NCI-H146 (cell line): ENCODE measurements around the gene BAIAP2L1.
"Not testable (repeated sequence)": the region's sequence is repeated elsewhere in the genome, so short reads cannot be mapped to it uniquely, and the experiment has no call there.

ENCODE experiments used
- DNase-seq: peaks from one replicate; lab custom pipeline; 2025; lab: John Stamatoyannopoulos, UW

Gene BAIAP2L1

DNA sequence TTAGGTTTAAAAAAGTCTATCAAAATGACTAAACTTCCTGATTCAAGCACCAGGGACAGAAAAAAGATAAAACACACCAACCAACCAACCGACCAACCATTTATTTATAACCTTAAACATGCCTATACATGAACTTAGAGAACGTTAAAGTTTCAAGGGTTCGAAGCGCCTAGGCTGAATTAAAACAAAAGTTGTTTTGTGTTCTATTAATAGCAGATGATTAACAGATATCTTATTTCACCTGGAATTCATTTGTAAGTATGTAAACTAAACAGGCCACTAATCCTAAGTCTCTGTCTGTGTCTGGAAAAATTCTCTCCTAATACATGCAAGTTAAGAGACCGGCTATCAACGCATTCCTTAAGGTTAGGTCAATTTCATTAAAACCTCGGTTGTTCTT is 1.4 kb downstream of the BAIAP2L1 start:
- DNase-seq = no peak

DNA sequence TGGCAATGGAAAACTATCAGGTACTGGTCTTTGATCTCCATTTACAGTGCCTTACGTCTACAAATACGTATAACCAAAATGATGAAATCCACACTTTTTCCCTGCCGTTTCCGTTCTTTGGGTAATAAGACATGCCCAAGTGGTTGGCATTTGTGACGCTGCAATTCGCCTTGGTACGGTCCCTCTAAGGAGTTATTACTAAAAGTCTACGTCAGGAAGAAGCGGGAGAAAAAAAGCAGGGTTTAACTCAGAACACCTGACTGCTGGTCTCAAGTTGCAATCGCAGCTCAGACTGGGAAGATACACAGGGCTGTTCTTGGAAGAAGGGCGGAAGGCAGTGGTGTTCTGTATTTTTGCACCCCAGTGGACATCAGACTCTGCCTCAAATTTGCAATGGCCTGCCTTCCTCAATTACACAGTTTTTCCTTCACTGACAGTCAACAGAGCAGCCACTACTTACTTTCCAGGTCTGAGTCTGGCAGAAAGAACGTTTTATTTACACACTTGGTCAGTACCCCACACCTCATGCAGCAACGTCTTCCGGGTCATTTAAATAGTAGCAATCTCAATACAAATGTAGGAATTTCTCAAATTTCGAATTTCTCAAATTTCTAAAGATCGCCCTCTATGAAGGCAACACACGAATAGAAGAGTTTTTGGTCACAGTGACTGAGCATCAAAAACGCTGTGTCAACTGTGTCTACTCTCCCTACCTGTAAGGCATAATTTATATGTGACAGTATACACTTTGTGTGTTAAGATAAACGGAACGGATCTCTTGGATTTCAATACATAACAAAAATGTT is 2.1 kb downstream of the BAIAP2L1 start:
- DNase-seq = peak; percentile 38

DNA sequence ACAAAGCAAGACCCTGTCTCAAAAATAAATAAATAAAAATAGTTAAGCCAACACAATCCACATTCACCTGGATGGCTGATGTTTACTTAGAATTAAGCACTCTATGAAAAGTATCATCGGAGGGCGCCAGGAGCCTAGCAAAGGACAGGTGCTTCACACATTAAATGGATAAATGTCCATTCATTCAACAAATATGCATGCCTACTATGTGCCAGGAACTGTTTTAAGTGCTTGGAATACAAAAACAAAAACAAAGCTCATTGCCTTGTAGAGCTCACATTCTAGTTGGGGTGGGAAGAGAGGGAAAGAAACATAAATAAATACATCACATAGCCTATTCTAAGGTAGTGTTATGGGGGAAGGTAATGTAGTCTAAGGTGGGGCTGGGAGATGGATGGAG is 4.1 kb downstream of the BAIAP2L1 start:
- no peak for DNase-seq

DNA sequence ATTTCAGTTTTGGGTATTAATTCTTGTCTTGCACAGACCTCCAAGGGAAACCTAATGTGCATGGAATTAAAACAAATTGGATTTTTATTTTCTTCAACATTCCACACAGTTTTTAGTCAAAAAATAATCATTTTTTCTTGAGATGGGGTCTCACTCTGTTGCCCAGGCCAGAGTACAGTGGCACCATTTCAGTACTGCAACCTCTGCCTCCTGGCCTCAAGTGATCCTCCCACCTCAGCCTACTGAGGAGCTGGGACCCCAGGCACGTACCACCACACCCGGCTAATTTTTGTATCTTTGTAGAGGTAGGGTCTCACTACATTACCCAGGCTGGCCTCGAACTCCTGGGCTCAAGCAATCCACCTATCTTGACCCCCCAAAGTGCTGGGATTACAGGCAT is 4.9 kb downstream of the BAIAP2L1 start:
- DNase-seq = no peak

DNA sequence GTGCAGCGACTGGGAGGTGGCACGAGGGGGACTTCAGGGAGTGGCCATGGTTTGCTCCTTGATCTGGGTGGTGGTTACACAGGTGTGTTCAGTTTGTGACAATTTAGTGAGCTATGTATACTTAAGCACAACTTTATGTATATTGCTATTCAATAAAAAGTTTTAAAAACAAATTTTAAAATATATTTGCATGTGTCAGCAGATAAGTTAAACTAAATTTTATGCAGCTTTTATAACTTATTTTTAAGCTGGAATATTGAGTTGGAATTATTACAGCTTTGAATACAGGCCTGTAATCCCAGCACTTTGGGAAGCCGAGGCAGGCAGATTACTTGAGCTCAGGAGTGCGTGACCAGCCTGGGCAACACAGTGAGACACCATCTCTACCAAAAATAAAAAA is 5.4 kb downstream of the BAIAP2L1 start:
- no peak for DNase-seq

DNA sequence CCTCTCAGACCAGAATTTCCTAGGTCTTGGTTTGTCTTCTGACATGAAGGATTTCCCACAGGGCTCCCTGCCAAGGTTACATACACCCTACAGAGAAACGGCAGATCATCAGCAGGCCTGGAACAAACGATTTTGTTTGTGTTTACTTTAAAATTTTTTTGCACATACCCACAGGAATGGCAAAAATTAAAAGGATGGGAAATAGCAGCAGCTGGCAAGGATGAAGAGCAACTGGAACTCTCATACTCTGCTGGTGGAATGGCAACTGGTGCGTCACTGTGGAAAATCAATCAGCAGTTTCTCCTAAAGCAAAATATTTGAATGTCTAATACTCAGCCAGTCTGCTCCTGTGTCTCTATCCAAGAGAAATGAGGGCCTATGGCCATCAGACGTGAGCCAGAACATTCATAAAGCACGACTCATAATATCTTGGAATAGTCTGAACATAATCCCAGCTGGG is 6.5 kb downstream of the BAIAP2L1 start:
- DNase-seq = no peak

DNA sequence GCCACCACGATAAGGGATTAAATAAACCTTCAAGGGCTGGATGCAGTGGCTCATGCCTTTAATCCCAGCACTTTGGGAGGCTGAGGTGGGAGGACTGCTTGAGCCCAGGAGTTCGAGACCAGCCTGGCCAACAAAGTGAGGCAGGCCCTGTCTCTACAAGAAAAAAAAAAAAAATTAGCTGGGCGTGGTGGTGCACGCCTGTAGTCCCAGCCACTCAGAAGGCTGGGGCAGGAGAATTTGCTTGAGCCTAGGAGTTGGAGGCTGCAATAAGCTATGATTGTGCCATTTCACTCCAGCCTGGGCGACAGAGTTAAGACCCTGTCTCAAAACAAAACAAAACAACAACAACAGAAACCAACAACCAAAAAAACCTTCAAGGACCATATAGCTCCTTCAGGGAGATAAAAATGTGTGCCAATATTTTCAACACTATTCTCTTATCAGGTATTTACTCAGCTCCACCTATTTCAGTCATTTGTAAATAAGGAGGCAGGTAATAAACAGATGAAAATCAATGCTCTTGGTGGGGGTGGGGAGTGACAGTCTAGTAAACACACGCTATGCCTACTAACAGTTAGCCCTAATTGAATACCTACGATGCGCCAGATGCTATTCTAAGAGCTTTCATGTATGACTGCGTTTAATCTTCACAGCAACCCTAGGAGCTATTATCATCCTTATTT is 13.2 kb downstream of the BAIAP2L1 start:
- DNase-seq = peak; percentile 57

DNA sequence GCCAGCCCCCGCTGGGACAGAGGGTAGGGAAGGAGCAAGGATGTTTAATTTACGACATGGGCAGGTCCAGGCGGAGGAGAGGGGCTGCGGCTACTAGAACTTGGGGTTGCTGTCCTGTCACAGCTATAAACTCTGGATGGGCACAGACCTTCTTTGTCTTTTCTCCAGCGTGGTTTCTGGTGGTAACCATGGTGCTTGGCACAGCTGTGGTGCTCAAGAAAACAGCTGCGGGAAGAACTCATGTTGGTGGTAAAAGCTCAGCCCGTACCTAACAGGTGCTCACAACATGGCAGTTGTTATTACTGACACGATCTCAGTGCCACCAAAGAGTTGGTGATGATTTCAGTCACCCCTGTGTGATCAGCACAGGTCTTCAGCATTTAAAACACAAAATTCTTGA is 13.8 kb downstream of the BAIAP2L1 start:
- no peak for DNase-seq

DNA sequence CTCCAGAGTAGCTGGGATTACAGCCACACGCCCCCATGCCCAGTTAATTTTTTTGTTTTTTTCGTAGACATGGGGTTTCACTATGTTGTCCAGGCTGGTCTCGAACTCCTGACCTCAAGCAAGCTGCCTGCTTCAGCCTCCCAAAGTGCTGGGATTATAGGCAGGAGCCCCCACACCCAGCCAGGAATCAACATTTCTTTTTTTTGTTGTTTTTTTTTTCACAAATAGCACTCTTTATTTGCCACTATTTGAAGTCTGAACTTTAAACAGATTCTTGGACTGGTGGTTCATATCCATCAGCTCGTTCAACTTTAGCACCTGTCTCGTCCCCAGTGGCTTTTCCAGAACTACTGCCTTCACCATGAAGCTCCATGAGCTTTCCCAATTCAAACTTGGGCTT is 15.4 kb downstream of the BAIAP2L1 start:
- DNase-seq = not testable (repeated sequence)

DNA sequence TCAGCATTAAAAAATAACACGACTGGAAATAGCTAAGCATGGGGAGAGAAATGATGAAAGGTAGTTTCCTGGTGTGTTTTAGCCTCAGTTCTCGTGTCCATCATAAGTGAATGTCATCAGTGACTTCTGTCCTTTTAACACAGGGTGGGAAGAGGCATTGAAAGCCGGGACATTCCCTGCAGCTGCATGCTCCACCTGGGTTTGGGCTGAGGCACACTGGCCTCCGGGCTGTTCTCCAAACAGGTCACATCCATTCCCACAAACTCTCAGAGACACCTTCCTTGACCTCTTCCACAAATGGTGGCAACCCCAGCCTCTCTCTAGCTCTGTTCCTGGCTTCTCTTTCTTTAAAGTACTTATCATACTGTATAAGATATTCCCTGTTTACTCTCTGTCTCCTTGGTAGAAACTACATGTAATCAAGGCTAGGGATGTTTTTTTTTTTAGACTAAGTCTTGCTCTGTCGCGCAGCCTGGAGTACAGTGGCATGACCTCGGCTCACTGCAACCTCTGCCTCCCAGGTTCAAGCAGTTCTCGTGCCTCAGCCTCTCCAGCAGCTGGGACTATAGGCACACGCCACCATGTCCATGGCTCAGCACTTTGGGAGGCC is 22.6 kb downstream of the BAIAP2L1 start:
- DNase-seq = no peak

DNA sequence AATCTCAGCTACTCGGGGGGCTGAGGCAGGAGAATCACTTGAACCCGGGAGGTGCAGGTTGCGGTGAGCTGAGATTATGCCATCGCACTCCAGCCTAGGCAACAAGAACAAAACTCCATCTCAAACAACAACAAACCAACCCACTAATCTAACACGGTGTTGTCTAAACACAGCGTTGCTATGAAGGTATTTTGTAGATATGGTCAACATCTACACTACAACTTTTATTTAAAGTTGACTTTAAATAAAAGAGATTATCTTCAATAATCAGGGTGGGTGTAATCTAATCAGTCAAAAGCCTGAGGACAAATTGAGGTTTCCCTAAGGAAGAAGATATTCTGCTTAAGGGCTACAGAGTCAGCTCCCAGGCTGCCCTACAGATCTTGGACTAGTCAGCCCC is 24.2 kb downstream of the BAIAP2L1 start:
- no peak for DNase-seq

DNA sequence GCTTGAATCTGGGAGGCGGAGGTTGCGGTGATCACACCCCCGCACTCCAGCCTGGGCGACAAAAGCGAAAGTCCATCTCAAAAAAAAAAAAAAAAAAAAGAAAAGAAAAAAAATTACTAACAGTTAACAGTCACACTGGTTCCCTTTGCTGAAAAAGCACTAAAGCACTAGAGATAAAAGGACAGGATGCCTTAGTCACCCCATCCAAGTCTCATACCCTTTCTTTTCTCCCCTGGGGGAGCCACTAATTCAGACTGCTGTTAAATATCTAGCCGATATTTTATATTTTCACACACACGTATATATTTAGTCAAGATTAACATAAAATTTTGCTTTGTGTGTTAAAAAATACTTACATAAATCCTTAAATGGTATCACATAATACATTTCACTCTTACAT is 25.2 kb downstream of the BAIAP2L1 start:
- DNase-seq = no peak

DNA sequence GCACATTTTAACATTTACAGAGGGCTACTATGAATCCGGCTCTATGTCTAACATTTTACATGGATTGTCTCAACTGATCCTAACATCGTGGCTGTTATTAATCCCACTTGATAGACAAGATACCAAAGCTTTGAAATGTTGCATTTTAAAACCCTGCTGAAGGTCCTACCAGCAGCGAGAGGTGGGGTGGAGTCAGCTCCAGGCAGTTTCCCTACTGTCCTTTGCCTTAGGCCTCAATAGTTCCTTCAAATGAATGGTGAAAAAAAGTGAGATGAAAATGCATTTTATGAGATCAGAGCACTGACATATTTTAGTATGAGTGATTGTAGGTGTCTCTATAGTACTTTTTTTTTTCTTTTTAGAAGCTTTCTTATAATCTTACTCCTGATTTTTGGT is 26.6 kb downstream of the BAIAP2L1 start:
- no peak for DNase-seq

DNA sequence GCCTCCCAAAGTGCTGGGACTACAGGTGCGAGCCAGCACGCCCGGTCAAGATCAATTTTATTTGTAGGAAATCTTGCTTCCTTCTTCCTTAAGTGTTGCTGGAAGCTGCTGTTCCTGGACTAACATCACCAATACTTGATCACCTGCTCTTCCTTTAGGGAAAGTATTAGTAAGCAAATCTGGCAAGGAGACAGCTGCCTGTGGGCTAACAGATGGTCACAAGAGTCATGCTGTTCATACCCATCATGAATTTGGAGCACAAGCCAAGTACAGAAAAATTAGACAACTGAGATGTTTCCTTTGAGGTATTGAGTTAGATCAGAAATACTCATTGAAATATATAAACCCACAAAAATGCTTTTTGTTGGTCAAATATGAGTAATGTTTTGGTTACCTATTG is 27.9 kb downstream of the BAIAP2L1 start:
- DNase-seq = no peak

DNA sequence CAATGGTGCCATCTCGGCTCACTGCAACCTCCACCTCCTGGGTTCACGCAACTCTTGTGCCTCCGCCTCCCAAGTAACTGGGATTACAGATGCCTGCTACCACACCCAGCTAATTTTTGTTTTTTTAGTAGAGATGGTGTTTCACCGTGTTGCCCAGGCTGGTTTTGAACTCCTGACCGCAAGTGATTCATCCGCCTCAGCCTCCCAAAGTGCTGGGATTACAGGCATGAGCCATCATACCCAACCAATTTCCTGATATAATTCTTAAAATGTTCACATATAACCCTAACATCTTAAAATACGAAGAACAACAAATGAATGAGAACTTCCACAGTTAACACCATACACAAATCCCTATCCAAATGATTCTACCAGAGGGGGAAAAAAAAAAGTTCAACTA is 31.2 kb downstream of the BAIAP2L1 start:
- DNase-seq = no peak

DNA sequence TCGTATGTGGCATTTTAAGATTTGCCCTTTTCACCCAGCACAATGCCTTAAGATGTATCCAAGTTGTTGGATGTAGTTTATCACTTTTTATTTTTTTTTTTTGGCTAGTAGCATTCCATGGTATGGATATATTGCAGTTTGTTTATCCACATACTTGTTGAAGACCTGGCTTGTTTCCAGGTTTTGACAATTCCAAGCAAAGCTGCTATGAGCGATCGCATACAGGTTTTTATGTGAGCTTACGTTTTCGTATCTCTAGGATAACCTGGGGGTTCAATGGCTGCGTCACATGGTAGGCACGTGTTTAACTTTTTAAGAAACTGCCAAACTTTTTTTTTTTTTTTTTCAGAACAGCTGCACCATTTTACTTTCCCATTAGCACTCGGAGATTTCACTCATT is 32.2 kb downstream of the BAIAP2L1 start:
- DNase-seq = no peak

DNA sequence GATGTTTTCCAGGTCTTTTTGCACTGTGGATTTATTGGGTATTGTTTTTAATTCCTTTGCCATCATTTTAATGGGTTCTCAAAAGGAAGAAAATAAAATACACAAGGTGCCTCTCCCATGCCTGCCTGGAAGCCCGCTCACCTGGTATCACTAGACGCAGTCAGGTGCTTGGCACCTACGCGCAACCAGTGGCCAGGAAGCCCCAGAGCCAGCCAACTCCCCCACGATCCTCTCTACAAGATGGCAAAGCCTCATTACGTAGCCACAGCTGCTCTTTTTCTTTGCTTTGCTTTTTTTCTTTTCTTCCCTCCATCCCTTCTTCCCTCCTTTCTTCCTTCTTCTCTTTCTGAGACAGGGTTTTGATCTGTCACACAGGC is 34.3 kb downstream of the BAIAP2L1 start:
- no peak for DNase-seq

DNA sequence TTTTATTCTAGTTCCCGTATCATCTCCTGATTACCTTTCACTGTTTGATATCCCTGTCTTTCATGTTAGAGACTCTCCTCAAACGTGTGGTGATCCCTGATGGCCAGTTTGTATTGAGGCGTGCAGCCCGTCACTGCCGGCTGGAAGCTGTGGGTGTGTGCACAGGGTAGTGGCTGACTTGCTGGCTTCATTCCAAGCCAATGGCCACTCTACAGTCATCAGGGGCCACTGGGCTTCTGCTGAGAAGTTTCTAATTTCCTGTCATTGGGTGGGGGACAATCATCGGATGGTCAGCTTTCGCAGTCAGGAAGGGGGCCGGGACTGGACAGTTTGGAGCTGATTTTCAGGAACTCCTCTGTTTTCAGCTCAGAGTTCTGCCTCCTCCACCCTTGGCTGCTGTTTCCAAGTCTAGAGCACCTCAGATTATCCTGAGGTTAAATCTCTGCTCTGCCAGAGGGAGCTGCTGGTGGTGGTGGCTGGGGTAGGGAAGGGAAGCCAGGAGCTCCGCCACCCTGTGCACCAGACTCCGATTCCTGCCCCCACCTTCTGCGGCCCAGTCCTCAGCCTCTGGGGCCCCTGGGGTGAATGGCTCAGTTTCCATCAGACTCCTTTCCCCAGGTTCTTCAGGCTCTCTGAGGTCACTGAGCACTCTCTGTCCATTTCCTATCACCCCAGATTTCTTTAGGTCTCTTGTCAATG is 34.9 kb downstream of the BAIAP2L1 start:
- DNase-seq = no peak

DNA sequence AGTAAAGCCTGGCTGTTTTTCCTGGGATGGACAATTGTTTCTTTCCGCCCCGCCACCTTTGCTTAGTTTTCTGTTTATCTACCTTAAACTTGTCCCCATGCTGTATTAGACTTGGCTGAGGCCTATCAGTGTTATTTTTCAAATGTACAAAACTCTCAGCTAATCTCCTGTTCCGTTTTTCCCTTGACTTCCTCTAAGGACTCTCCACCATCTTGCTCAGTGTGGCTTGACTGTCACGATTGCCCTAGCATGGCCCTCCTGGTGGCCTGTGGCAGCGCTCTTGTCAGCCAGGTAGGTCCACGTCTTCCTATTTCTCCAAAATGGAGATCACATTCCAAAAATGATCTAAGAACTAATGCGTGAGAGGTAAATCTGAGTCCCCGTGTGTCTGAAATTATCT is 36.7 kb downstream of the BAIAP2L1 start:
- DNase-seq = no peak

DNA sequence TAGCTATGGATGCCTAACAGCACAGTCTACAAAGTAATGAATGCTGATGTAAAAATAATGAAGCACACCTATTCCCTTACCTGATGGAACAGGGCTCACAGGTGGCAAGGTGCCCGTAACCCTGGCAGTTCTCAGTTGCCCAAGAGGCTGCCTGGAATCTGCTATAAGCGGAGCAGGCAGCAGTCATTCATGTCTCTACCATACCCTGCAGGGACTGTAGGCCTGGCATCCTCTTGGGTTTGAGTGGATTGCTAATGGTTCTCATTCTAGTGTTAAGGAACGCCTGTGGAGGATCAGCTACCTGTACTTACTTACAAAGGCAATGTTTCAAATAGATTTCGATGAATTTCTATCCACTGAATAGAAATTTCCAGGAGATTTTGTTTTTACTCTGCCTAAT is 38.4 kb downstream of the BAIAP2L1 start:
- no peak for DNase-seq

DNA sequence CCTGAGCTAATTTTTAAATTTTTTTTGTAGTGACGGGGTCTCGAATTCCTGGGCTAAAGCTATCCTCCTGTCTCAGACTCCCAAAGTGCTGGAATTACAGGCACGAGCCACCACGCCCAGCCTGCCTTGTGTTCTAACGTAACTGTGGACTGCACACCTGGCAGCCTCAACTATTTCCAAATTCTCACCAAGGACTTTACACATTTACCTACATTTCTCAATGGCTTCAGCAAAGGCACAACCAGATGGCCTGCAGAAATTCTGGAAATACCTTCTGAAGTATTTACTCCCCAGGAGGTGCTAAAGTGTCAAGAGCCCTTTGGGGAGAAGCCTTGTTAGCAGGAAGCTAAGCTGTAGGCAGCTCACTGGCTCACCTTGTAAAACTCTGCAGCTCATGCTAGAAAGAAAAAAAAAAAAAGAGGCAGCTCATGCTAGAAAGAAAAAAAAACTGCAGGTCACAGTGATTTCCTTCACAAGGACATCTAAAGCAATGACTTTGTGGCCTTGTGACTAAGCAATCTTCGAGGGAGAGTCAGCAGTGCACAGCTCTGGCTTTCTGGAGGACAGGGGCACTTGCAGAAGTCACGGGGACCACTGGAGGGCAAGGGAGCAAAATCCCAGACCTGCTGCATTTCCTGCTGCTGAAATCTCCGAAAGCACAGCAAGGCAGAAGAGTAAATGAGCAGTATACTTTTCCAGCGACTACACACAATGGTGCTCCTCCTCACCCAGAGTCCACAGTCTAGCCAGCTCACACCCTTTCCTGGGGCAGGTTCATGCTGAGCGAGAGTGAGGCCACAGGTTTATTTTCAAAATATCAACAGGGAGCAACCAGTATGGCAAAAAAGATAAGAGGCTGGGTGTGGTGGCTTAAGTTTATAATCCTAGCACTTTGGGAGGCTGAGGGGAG is 40.4 kb downstream of the BAIAP2L1 start:
- DNase-seq = no peak

DNA sequence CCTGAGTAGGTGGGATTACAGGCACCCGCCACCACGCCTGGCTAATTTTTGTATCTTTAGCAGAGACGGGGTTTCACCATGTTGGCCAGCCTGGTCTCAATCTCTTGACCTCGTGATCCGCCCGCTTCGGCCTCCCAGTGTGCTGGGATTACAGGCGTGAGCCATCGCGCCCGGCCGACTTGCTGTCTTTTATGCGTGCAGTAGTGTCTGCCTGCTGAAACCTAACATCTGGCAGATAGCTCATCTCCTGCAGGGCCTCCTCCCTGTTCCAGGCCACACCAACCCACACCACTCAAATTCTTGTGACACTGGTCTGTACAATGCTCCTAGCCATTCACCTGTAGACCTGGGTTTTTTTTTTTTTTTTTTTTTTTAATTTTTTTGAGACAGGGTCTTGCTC is 41.5 kb downstream of the BAIAP2L1 start:
- DNase-seq = no peak
